Epithelial cell of esophagus (primary cell): ENCODE measurements around the gene FAM184B.
A peak's percentile ranks its signal among the peaks of the same experiment; 100 is the strongest.

ENCODE experiments used
- DNase-seq: peaks from one replicate; pipeline ENCODE4 v3.0.0; 2010; ENCODE audit warnings: low read depth
- H3K4me3 ChIP-seq: 2 replicates; pipeline ENCODE4 v1.5.1; 2011; ENCODE audit warnings: mild to moderate bottlenecking, low read length, control low read depth
- TF ChIP-seq, protein P1 (sequence below): IDR thresholded peaks from 2 replicates; pipeline ENCODE4 v1.5.1; 2011; ENCODE audit warnings: low read depth, mild to moderate bottlenecking, low read length, control low read depth, inconsistent platforms; ENCODE audit not compliant: insufficient read depth; ENCODE audit errors: missing control alignments

Gene FAM184B

DNA sequence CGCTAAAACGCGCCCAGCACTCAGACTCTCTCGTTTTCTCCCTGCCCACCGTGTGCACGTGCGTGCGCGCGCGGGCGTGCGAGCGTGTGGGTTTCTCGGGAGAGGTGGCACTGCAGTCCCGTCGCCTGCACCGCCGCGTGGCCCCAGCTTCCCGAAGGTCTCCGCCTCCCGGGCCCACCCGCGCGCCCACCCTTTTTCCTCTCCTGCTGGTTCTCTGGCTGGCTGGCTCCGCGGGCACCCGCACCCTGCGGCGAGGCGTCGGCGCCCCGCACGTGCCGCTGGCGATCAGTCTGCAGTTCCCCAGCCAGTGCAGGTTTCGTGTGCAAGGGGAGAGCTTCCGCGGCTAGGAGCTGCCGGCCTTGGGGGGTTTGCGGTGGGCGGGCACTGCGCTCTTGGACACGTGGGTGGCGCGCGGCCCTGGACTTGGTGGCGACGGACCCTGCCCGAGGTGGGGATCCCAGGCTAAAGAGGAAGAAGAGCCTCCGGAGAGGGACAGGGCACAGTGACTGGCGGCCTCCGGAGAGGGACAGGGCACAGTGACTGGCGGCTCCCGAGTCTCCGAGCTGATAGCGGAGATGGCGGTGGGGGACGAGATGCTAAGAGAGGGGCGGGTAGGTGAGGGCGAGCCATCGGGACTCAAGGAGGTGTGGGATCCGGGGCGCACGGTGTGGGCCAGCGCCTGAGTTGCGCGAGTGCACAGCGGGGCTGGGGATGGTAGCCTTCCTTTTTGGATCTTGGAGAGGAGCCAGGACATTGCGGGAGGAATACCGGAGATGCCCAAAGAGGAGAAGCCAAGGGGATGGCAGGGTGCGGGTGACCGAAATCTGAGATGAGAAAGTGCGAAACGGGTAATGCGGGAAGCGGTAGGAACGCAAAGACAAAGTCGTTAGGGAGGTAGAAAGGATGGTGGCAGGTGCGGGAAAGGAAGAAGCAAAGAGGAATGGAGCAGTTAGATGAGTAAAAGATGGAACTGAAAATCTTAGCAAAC, at the start of gene FAM184B:
FAM184B (minus strand) TSS at position 322 of the 988 bp plus-strand sequence. CDS start 322 bp downstream, outside the sequence.
- TF ChIP-seq, protein P1, sequence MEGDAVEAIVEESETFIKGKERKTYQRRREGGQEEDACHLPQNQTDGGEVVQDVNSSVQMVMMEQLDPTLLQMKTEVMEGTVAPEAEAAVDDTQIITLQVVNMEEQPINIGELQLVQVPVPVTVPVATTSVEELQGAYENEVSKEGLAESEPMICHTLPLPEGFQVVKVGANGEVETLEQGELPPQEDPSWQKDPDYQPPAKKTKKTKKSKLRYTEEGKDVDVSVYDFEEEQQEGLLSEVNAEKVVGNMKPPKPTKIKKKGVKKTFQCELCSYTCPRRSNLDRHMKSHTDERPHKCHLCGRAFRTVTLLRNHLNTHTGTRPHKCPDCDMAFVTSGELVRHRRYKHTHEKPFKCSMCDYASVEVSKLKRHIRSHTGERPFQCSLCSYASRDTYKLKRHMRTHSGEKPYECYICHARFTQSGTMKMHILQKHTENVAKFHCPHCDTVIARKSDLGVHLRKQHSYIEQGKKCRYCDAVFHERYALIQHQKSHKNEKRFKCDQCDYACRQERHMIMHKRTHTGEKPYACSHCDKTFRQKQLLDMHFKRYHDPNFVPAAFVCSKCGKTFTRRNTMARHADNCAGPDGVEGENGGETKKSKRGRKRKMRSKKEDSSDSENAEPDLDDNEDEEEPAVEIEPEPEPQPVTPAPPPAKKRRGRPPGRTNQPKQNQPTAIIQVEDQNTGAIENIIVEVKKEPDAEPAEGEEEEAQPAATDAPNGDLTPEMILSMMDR: no peak
- peak within 1 kb of the TSS; percentile 46 for H3K4me3 ChIP-seq
- DNase-seq: no peak

DNA sequence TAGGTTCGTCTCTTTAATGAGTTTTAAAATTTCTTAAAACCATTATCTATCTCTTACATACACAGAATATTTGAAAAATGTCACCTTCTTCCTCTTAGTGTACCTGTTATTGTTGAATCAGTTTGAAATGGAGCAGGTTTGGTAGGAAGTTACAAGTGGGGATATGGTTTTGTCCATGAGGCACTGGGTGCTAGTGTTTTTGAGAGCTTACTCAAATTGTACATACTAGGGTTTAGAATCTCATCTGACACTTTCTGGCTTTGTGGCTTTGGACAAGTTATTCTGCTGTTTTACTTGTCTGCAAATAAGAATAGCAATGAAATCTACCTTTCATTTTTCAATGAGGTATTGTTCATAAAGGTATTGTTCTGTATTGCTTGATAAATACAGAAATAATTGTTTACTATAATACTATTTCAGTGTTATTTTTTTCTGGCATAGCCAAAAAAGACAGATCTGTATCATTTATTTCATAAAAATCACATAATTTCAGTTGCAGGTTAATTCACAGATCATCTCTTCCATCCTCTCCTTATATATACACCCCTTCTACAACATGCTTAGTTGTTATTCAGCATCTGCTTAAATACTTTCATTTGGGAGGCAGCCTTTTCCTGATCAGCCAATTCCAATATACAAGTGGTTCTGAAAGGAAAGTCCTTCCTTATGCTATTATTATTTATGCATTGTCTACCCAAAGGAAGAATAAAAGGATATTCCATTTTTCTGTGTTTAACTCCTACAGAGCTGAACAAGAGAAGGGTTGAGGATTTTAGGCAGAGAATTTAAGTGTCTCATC, 42.6 kb upstream of the FAM184B start:
- no peak overlapping the region for H3K4me3 ChIP-seq
- TF ChIP-seq, protein P1: no peak
- no peak for DNase-seq

DNA sequence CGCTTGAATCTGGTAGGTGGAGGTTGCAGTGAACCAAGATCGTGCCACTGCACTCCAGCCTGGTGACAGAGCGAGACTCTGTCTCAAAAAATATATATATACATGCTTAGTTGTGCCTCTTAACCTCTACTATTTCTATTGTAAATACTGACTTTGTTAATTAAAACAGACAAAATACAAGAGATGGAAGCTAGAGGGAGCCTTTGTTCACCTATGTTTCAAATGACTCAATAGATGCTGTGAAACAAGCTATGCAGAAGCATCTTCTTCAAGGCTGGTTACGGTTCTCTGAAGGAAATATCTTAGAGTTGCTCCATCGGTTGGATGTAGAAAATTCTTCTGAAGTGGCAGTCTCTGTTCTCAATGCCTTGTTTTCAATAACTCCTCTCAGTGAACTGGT, 35.6 kb upstream of the FAM184B start:
- TF ChIP-seq, protein P1: peak; percentile 56

DNA sequence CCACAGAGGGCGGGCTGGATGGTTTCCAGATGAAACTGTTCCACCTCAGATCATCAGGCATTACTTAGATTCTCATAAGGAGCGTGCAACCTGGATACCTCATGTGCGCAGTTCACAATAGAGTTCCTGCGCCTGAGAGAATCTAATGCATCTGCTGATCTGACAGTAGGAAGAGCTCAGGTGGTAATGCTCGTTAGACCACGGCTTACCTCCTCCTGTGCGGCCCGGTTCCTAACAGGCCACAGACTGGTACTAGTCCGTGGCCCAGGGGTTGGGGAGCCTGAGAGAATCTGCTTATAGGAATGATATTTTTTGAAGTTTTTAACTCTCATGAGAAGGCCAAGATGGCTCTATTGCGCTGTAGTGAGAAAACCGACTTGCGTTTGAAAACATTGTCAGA, 34.7 kb upstream of the FAM184B start:
- TF ChIP-seq, protein P1: no peak
- no peak overlapping the region for H3K4me3 ChIP-seq
- no peak for DNase-seq

More for the DNA sequence above, 35.6 kb upstream of the FAM184B start:
- no peak overlapping the region for H3K4me3 ChIP-seq
- DNase-seq: peak; percentile 70

DNA sequence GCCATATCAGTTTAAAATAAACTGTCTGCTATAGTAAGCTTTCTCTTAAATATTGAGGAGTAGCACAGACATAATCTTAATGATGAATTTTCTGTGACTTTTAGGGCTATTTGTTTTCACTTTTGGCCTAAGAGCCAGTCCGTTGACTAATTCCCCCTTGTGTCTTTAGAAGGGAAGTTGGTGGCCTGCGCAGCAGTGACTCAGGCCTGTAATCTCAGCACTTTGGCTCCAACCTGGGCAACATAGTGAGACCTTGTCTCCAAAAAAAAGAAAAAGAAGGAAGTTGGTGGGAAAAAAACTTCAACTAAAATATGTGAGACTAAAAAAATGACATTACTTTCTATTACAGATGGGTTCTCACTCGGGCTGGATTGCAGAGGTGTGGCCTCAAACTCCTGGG, 32.7 kb upstream of the FAM184B start:
- peak; percentile 42 for DNase-seq
- TF ChIP-seq, protein P1: no peak
- H3K4me3 ChIP-seq: no peak overlapping the region

DNA sequence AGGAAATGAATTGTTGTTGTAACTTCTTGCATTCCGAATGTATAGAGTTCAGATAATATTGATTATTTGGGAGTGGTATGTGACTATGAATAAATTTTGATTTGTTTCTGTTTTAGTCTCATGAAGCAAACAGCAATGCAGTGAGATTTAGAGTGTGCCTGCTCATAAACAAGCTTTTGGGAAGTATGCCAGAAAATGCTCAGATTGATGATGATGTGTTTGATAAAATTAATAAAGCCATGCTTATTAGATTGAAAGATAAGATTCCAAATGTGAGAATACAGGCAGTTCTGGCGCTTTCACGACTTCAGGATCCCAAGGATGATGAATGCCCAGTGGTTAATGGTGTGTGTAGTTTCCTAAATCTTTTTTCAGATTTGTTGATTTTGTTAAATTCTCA, 31.4 kb upstream of the FAM184B start:
- H3K4me3 ChIP-seq: no peak overlapping the region
- TF ChIP-seq, protein P1: no peak
- no peak for DNase-seq
